Endodermal cell (in vitro differentiated cells): ENCODE results near the gene UNK. TPM values are rescaled to one million over a fixed set of nuclear protein-coding genes. Genes with fewer than 3 reads are reported as not detected.
A peak's percentile ranks its signal among the peaks of the same experiment; 100 is the strongest.

Experiments used
- DNase-seq: peaks from one replicate; pipeline ENCODE4 v3.0.0-alpha.2; 2017
- H3K27ac ChIP-seq: 2 replicates; pipeline ENCODE4 v1.5.1; 2013; ENCODE audit warnings: mild to moderate bottlenecking, low read depth, low read length, moderate library complexity
- H3K27me3 ChIP-seq: 2 replicates; pipeline ENCODE4 v1.6.1; 2013; ENCODE audit warnings: mild to moderate bottlenecking, low read length, moderate library complexity; ENCODE audit not compliant: insufficient read depth, control insufficient read depth, poor library complexity, severe bottlenecking
- H3K36me3 ChIP-seq: 2 replicates; pipeline ENCODE4 v1.7.0; 2013; ENCODE audit warnings: mild to moderate bottlenecking, low read length, moderate library complexity; ENCODE audit not compliant: control insufficient read depth, insufficient read depth
- H3K4me1 ChIP-seq: one replicate; pipeline ENCODE4 v1.7.0; 2013; ENCODE audit warnings: low read length; ENCODE audit not compliant: control insufficient read depth, insufficient read depth
- H3K4me3 ChIP-seq: 2 replicates; pipeline ENCODE4 v1.5.1; 2013; ENCODE audit warnings: mild to moderate bottlenecking, low read length, moderate library complexity
- H3K9ac ChIP-seq: 2 replicates; pipeline ENCODE4 v1.6.1; 2013; ENCODE audit warnings: mild to moderate bottlenecking, low read length, moderate library complexity; ENCODE audit not compliant: poor library complexity, severe bottlenecking; ENCODE audit errors: extremely low read depth
- H3K9me3 ChIP-seq: 2 replicates; pipeline ENCODE4 v1.6.1; 2013; ENCODE audit warnings: mild to moderate bottlenecking, low read length, moderate library complexity; ENCODE audit not compliant: control insufficient read depth
- H3K27ac Mint-ChIP-seq: 2 replicates; pipeline ENCODE4 v1.8.0; 2020; ENCODE audit warnings: mixed read lengths
- H3K27me3 Mint-ChIP-seq: 2 replicates; pipeline ENCODE4 v1.8.0; 2021; ENCODE audit warnings: mild to moderate bottlenecking, mixed read lengths; ENCODE audit not compliant: insufficient read depth
- H3K36me3 Mint-ChIP-seq: 2 replicates; pipeline ENCODE4 v1.8.0; 2020; ENCODE audit warnings: low read depth, mixed read lengths
- H3K4me1 Mint-ChIP-seq: 2 replicates; pipeline ENCODE4 v1.8.0; 2020; ENCODE audit warnings: mixed read lengths
- H3K4me3 Mint-ChIP-seq: 2 replicates; pipeline ENCODE4 v1.8.0; 2020; ENCODE audit warnings: mild to moderate bottlenecking, moderate library complexity, mixed read lengths
- H3K9me3 Mint-ChIP-seq: 2 replicates; pipeline ENCODE4 v1.8.0; 2020; ENCODE audit warnings: mild to moderate bottlenecking, mixed read lengths
- CTCF ChIP-seq: fragments of 200-600 bp; sonication (generic); conservative IDR thresholded peaks from 2 replicates; pipeline ENCODE4 v1.5.0; 2021; ENCODE audit warnings: antibody characterized with exemption, mild to moderate bottlenecking
- WGBS, 2 experiments: methylation state at CpG; one replicate each; pipeline versions ENCODE4 v1.1.5 to v1.1.7; 2013; ENCODE audit warnings: missing lambda C conversion rate in 2 of 2, mixed read lengths in 1 of 2; ENCODE audit not compliant: insufficient coverage in 1 of 2, insufficient read length in 1 of 2; 5-methylcytosine and 5-hydroxymethylcytosine counted together
- total RNA-seq, 2 donors: library from RNA; stranded (reverse); fragmentation: NEBNext Ultra II Directional in 1 of 2; extraction: Animal tissue kit (Norgen Biotek cat#: 25700) in 1 of 2; gene quantifications; 2 replicates in 1 of 2; 3 replicates in 1 of 2; pipeline ENCODE4 v1.2.1, GENCODE V29; 2021

Gene UNK
- total RNA-seq, 2 donors from 2014 or later, result 38.0 to 39.0 TPM

- Histone ChIP-seq H3K27ac (no peak within 1 kb of the TSS), H3K9me3 (no peaks in the 10 kb centered on the region), H3K36me3 (no peaks in the 10 kb centered on the region), H3K4me3 (peak within 1 kb of the TSS; percentile 78), H3K27me3 (no peaks in the 10 kb centered on the region), H3K9ac (peak within 1 kb of the TSS; percentile 40), H3K4me1 (peaks cover 5% of the 10 kb centered on the region)
- H3K27me3 Mint-ChIP-seq, result no peaks in the 10 kb centered on the region
- H3K9me3 Mint-ChIP-seq, result no peaks in the 10 kb centered on the region
- peak; percentile 76 for TF ChIP-seq CTCF
- DNase-seq, result peak; percentile 94
- H3K4me3 Mint-ChIP-seq, result peak within 1 kb of the TSS; percentile 56
- no peaks in the 10 kb centered on the region for H3K36me3 Mint-ChIP-seq
- peak within 1 kb of the TSS; percentile 70 for H3K27ac Mint-ChIP-seq
- 1 to 3% methylated on average over 14 to 71 of the region's 71 CpGs for WGBS, 2 experiments
- H3K4me1 Mint-ChIP-seq, result peaks cover 4% of the 10 kb centered on the region
Measured at GRCh38 chr17:75764711-75765421, 19.7 kb upstream of the UNK start, which contains the start of gene GALK1. GALK1 (minus strand) TSS chr17:75765192; CDS start chr17:75765136, 56 bp downstream.

GRCh38 chr17:75765981-75766380 lies 18.6 kb upstream of the UNK start:
- no peak overlapping the region for H3K27ac ChIP-seq
- no peak for TF ChIP-seq CTCF
- no peaks in the 10 kb centered on the region for H3K27me3 ChIP-seq
- H3K9me3 ChIP-seq, result no peaks in the 10 kb centered on the region
- H3K36me3 ChIP-seq, result no peaks in the 10 kb centered on the region
- H3K4me1 ChIP-seq, result peaks cover 5% of the 10 kb centered on the region
- Mint-ChIP-seq H3K36me3 (no peaks in the 10 kb centered on the region), H3K27me3 (no peaks in the 10 kb centered on the region), H3K9me3 (no peaks in the 10 kb centered on the region), H3K27ac (peak overlapping the region; percentile 39), H3K4me3 (peak overlapping the region; percentile 56), H3K4me1 (peaks cover 4% of the 10 kb centered on the region)
- H3K9ac ChIP-seq, result no peak overlapping the region
- no peak overlapping the region for H3K4me3 ChIP-seq
- DNase-seq, result peak; percentile 76
- 87 to 95% methylated on average over 4 of the region's 4 CpGs for WGBS, 2 experiments

GRCh38 chr17:75767881-75768280 lies 16.7 kb upstream of the UNK start:
- Histone ChIP-seq H3K4me1 (peaks cover 5% of the 10 kb centered on the region), H3K9ac (no peak overlapping the region), H3K4me3 (no peak overlapping the region), H3K9me3 (no peaks in the 10 kb centered on the region), H3K27ac (no peak overlapping the region), H3K36me3 (no peaks in the 10 kb centered on the region), H3K27me3 (no peaks in the 10 kb centered on the region)
- WGBS, 2 experiments, result 93 to 96% methylated on average over 7 of the region's 8 CpGs
- Mint-ChIP-seq H3K36me3 (no peaks in the 10 kb centered on the region), H3K27me3 (no peaks in the 10 kb centered on the region), H3K9me3 (no peaks in the 10 kb centered on the region), H3K4me3 (no peak overlapping the region), H3K4me1 (peaks cover 10% of the 10 kb centered on the region), H3K27ac (no peak overlapping the region)
- DNase-seq, result no peak
- no peak for TF ChIP-seq CTCF
